Measurements from ENCODE around the gene MAP1LC3A. TPM values are rescaled to one million over a fixed set of nuclear protein-coding genes. Genes with fewer than 3 reads are reported as not detected.

The MAP1LC3A gene
- total RNA-seq, 3 donors from 2014 or later, result 30.6 to 61.6 (median 47.8) TPM

DNA sequence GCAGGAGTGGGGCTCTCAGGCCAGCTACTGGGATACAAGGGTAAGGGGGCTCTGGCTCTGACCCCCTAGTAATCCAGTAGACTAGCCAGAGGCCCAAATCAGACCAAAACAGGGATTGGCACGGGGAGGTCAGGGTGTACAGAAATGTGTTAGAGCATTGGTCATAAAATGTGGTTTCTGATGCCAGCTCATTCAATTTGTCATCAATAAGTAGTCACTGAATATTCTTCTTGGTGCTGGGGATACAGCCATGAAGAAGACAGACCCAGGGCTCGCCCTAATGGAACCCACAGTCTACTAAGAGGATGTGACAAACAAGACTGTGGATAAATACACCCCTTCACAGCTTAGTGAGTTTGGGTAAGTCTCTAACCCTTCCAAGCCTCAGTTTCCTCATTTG, 11.1 kb downstream of the MAP1LC3A start:
- TF ChIP-seq, protein P1, sequence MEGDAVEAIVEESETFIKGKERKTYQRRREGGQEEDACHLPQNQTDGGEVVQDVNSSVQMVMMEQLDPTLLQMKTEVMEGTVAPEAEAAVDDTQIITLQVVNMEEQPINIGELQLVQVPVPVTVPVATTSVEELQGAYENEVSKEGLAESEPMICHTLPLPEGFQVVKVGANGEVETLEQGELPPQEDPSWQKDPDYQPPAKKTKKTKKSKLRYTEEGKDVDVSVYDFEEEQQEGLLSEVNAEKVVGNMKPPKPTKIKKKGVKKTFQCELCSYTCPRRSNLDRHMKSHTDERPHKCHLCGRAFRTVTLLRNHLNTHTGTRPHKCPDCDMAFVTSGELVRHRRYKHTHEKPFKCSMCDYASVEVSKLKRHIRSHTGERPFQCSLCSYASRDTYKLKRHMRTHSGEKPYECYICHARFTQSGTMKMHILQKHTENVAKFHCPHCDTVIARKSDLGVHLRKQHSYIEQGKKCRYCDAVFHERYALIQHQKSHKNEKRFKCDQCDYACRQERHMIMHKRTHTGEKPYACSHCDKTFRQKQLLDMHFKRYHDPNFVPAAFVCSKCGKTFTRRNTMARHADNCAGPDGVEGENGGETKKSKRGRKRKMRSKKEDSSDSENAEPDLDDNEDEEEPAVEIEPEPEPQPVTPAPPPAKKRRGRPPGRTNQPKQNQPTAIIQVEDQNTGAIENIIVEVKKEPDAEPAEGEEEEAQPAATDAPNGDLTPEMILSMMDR (IDR thresholded peaks at IDR 0.05), result no peak
- H3K4me1 ChIP-seq (ENCODE audit: low read depth), result no peaks in the 10 kb centered on the region
- H3K36me3 ChIP-seq (ENCODE audit: low read depth), result no peaks in the 10 kb centered on the region
- ATAC-seq (no peak), DNase-seq (no peak)
- intact Hi-C loops (cut with DNase I, micrococcal nuclease), result no loop called here
- no peak overlapping the region for H3K4me3 ChIP-seq
- no peaks in the 10 kb centered on the region for H3K9me3 ChIP-seq

DNA sequence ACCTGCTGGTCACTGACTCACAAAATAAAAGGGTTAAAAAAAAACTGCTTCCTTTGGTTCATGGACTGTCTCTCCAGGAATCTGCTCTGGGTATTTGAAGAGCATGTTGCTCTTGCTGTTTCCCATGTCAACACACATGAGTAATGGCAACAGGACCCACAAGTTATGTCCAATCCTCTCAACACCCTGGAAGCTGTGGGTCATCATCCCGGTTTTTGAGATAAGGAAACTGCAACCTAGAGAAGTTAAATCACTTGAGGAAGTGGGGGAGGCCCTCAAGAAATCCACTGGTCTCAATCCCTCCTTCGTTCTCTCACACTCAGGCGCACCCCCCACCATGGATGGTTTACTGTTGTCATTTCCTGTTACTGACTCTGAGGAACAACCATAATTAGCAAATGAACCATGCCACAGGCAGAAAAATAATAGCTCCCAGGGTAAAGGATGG, 12.4 kb downstream of the MAP1LC3A start:
- TF ChIP-seq, protein P1 (IDR thresholded peaks at IDR 0.05), result no peak
- Histone ChIP-seq H3K4me1 (ENCODE audit: low read depth) (no peaks in the 10 kb centered on the region), H3K36me3 (ENCODE audit: low read depth) (no peaks in the 10 kb centered on the region), H3K9me3 (no peaks in the 10 kb centered on the region), H3K4me3 (no peak overlapping the region)
- no peak for ATAC-seq
- DNase-seq, result no peak
- intact Hi-C loops (cut with DNase I, micrococcal nuclease), result no loop called here

GRCh38 chr20:34571753-34572152, 13.2 kb downstream of the MAP1LC3A start:
- ATAC-seq, result no peak
- H3K4me3 ChIP-seq, result no peak overlapping the region
- DNase-seq, result no peak
- H3K4me1 ChIP-seq (ENCODE audit: low read depth), result no peaks in the 10 kb centered on the region
- H3K36me3 ChIP-seq (ENCODE audit: low read depth), result no peaks in the 10 kb centered on the region
- TF ChIP-seq, protein P1 (IDR thresholded peaks at IDR 0.05), result no peak
- H3K9me3 ChIP-seq, result no peaks in the 10 kb centered on the region
- intact Hi-C loops (cut with DNase I, micrococcal nuclease), result no loop called here

GRCh38 chr20:34573541-34574300, 15.2 kb downstream of the MAP1LC3A start:
- no peak overlapping the region for H3K4me3 ChIP-seq
- TF ChIP-seq, protein P1 (IDR thresholded peaks at IDR 0.05), result no peak
- no peaks in the 10 kb centered on the region for H3K9me3 ChIP-seq
- H3K36me3 ChIP-seq (ENCODE audit: low read depth), result no peaks in the 10 kb centered on the region
- ATAC-seq, result no peak
- DNase-seq, result no peak
- intact Hi-C loops (cut with DNase I, micrococcal nuclease), result no loop called here
- H3K4me1 ChIP-seq (ENCODE audit: low read depth), result peaks cover 2% of the 10 kb centered on the region

DNA sequence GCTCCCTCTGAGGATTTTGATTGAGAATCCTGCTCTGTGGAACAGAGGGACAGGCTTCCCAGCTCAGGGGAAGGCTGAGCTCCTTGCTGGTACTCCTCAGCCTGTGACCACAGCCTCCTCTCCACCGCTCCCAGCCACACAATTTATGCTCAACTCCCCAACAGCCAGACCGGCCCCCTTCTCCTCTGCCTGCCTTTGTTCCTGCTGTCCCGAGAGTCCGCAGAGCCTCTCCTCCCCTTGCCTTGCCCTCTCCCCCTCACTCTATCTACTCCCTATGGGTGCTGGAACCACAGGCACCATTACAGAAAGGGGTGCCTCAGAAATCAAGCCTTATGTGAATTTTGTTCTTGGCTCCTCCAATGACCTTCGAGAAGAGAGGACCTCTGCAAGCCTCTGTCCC, 15.9 kb downstream of the MAP1LC3A start:
- ATAC-seq, result no peak
- no peak for DNase-seq
- intact Hi-C loops (cut with DNase I, micrococcal nuclease), result no loop called here

More for the DNA sequence above, 15.9 kb downstream of the MAP1LC3A start:
- TF ChIP-seq, protein P1 (IDR thresholded peaks at IDR 0.05), result no peak
- Histone ChIP-seq H3K4me1 (ENCODE audit: low read depth) (peaks cover 9% of the 10 kb centered on the region), H3K36me3 (ENCODE audit: low read depth) (no peaks in the 10 kb centered on the region), H3K4me3 (no peak overlapping the region), H3K9me3 (no peaks in the 10 kb centered on the region)

Measured in mucosa of descending colon (tissue), 3 donors.